HCT116 (cell line): Measurements from ENCODE around the gene ZEB1.

Experiments
- CEBPB ChIP-seq: IDR thresholded peaks from 2 replicates; pipeline ENCODE4 v1.6.1; 2012; ENCODE audit warnings: low read depth
- ELF1 ChIP-seq: IDR thresholded peaks from 2 replicates; pipeline ENCODE4 v1.6.1; 2012; ENCODE audit warnings: low read depth, borderline replicate concordance
- EZH2 ChIP-seq: fragments of 200-600 bp; sonication (generic); IDR thresholded peaks from 2 replicates; pipeline ENCODE4 v1.6.1; 2017; ENCODE audit warnings: antibody characterized with exemption, mixed run types
- EZH2phosphoT487 ChIP-seq: fragments of 200-600 bp; IDR thresholded peaks from 2 replicates; pipeline ENCODE4 v1.6.1; 2018; ENCODE audit warnings: antibody characterized with exemption, borderline replicate concordance
- JUND ChIP-seq: IDR thresholded peaks from 2 replicates; pipeline ENCODE4 v1.6.1; 2012
- POLR2A ChIP-seq: IDR thresholded peaks from 2 replicates; pipeline ENCODE4 v1.7.0; 2011; ENCODE audit warnings: borderline replicate concordance; ENCODE audit not compliant: insufficient read depth, insufficient read length; ENCODE audit errors: extremely low read depth
- POLR2AphosphoS5 ChIP-seq: IDR thresholded peaks from 2 replicates; pipeline ENCODE4 v1.6.1; 2011; ENCODE audit warnings: mild to moderate bottlenecking, low read depth, low read length, moderate library complexity
- SP1 ChIP-seq: IDR thresholded peaks from 2 replicates; pipeline ENCODE4 v1.6.1; 2012; ENCODE audit warnings: low read depth
- SRF ChIP-seq: IDR thresholded peaks from 2 replicates; pipeline ENCODE4 v1.6.1; 2012; ENCODE audit warnings: low read depth
- TCF7L2 ChIP-seq: IDR thresholded peaks from 2 replicates; pipeline ENCODE4 v1.7.0; 2011; ENCODE audit warnings: borderline replicate concordance, inconsistent platforms; ENCODE audit not compliant: insufficient read depth, insufficient read length; ENCODE audit errors: extremely low read depth
- YY1 ChIP-seq: IDR thresholded peaks from 2 replicates; pipeline ENCODE4 v1.6.1; 2011; ENCODE audit warnings: low read length, low read depth, moderate library complexity, mild to moderate bottlenecking; ENCODE audit not compliant: insufficient replicate concordance; ENCODE audit errors: extremely low read depth
- TF ChIP-seq, protein P1 (sequence below), 3 experiments: fragments of 200-600 bp in 1 of 3; sonication (generic) in 1 of 3; IDR thresholded peaks in 2 of 3; conservative IDR thresholded peaks in 1 of 3; 2 replicates each; pipeline ENCODE4 v1.5.1; 2012 to 2017; ENCODE audit warnings: low read depth in 2 of 3, low read length in 2 of 3, antibody characterized with exemption in 1 of 3, borderline replicate concordance in 1 of 3, control low read depth in 1 of 3, mild to moderate bottlenecking in 1 of 3, mixed read lengths in 1 of 3, mixed run types in 1 of 3, moderate library complexity in 1 of 3; ENCODE audit not compliant: insufficient read depth in 1 of 3
- TF ChIP-seq, protein P2 (sequence below): IDR thresholded peaks from 2 replicates; pipeline ENCODE4 v1.6.1; 2012

DNA sequence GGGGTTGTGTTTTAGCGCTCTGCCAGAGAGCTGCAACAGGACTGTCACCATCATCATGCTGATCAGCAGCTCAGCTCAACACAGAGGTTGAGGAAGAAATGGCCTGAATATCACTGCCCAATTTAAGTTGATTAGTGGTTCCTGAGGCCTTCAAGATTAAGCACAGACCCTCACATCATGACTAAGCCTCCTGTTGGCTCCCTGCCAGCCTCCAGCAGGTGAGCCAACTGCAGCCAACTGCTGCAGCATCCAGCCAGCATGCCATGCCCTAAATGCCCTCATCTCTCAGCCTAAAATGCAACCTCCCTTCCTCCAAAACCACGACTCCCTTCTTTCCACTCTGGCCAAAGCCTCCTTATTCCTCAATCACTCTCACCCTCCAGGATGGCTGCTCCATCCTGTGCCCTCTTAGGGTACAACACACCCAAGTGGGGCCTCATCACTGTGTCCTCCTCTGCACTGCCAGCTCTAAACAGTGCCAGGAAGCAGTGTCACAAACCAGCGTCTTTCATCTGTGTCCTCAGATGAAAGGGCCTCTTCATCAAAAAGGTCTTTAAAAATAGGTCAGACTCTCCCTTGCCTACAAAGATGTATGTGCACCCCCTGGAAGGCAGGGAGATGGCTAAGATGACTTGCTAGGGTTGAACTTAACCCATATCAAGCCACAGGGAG is 259.3 kb downstream of the ZEB1 start:
- TF ChIP-seq EZH2 = no peak
- no peak for TF ChIP-seq POLR2AphosphoS5
- TF ChIP-seq POLR2A = no peak
- TF ChIP-seq, protein P1, sequence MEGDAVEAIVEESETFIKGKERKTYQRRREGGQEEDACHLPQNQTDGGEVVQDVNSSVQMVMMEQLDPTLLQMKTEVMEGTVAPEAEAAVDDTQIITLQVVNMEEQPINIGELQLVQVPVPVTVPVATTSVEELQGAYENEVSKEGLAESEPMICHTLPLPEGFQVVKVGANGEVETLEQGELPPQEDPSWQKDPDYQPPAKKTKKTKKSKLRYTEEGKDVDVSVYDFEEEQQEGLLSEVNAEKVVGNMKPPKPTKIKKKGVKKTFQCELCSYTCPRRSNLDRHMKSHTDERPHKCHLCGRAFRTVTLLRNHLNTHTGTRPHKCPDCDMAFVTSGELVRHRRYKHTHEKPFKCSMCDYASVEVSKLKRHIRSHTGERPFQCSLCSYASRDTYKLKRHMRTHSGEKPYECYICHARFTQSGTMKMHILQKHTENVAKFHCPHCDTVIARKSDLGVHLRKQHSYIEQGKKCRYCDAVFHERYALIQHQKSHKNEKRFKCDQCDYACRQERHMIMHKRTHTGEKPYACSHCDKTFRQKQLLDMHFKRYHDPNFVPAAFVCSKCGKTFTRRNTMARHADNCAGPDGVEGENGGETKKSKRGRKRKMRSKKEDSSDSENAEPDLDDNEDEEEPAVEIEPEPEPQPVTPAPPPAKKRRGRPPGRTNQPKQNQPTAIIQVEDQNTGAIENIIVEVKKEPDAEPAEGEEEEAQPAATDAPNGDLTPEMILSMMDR (IDR thresholded peaks at IDR 0.05 in 2 of 3, conservative IDR thresholded peaks at IDR 0.05 in 1 of 3; ENCODE audit: borderline replicate concordance in 1 of 3, insufficient read depth in 1 of 3, low read depth in 2 of 3, low read length in 2 of 3) = no peak
- no peak for TF ChIP-seq EZH2phosphoT487
- TF ChIP-seq YY1 = no peak
- no peak for TF ChIP-seq TCF7L2
- TF ChIP-seq ELF1 = no peak
- TF ChIP-seq SRF = no peak
- no peak for TF ChIP-seq CEBPB
- no peak for TF ChIP-seq JUND
- TF ChIP-seq SP1 = no peak
- TF ChIP-seq, protein P2, sequence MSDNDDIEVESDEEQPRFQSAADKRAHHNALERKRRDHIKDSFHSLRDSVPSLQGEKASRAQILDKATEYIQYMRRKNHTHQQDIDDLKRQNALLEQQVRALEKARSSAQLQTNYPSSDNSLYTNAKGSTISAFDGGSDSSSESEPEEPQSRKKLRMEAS = no peak
